NOMO-1 treated with DMSO at 0.1 percent for 48 hours (cell line): ENCODE results near the gene FAM184B.

Experiments
- DNase-seq: peaks from one replicate; lab custom pipeline; 2025; ENCODE audit not compliant: unreplicated experiment; lab: John Stamatoyannopoulos, UW

FAM184B gene

GRCh38 chr4:17781300-17782287, at the start of gene FAM184B:
TSS of gene FAM184B (minus strand) at chr4:17781621. CDS start at chr4:17781299, 322 bp downstream.
- DNase-seq = no peak

- DNase-seq = no peak
These were observed 42.6 kb upstream of the FAM184B start for GRCh38 chr4:17823871-17824669.

DNA sequence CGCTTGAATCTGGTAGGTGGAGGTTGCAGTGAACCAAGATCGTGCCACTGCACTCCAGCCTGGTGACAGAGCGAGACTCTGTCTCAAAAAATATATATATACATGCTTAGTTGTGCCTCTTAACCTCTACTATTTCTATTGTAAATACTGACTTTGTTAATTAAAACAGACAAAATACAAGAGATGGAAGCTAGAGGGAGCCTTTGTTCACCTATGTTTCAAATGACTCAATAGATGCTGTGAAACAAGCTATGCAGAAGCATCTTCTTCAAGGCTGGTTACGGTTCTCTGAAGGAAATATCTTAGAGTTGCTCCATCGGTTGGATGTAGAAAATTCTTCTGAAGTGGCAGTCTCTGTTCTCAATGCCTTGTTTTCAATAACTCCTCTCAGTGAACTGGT, 35.6 kb upstream of the FAM184B start:
- DNase-seq = peak; percentile 46

- DNase-seq = no peak
These were observed 34.7 kb upstream of the FAM184B start for GRCh38 chr4:17816142-17816541.

GRCh38 chr4:17814140-17814539, 32.7 kb upstream of the FAM184B start:
- peak; percentile 63 for DNase-seq

DNA sequence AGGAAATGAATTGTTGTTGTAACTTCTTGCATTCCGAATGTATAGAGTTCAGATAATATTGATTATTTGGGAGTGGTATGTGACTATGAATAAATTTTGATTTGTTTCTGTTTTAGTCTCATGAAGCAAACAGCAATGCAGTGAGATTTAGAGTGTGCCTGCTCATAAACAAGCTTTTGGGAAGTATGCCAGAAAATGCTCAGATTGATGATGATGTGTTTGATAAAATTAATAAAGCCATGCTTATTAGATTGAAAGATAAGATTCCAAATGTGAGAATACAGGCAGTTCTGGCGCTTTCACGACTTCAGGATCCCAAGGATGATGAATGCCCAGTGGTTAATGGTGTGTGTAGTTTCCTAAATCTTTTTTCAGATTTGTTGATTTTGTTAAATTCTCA, 31.4 kb upstream of the FAM184B start:
- DNase-seq = no peak

DNA sequence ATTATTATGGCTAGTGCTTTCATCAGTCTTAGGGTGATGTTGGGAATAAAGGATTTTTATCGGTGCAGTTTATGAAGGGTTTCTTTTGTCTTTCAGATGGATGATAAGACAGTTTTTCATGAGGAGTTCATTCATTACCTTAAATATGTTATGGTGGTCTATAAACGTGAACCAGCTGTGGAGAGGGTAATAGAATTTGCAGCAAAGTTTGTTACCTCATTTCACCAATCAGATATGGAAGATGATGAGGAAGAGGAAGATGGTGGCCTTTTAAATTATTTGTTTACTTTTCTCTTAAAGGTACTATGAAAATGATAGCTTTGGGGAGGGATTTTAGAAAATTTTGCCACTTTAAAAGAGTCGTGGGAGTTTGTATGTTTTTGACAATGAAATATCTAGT, 30.7 kb upstream of the FAM184B start:
- no peak for DNase-seq

DNA sequence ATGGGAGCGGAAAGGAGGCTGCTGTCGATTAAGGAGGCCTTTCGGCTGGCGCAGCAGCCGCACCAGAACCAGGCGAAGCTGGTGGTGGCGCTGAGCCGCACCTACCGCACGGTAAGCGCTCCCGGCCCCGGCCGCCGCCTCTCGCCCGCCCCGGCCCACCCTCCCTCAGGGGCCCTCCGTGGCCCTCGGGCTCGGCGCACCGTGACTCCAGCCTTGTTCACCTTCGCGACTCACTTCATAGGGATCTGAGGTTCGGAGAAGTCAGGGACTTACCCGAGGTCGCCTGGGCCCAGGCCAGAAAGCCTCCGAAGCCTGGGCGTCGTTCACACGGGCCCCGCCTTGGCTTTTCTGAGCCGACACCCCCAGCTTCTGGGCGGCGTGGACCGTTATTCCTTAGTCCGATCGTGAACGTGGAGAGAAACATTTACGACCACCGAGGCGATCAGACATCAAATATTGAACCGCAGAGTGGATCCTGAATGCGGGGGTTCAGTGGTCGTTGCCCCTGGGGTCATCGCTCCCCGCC, 29.7 kb upstream of the FAM184B start:
- no peak for DNase-seq

DNA sequence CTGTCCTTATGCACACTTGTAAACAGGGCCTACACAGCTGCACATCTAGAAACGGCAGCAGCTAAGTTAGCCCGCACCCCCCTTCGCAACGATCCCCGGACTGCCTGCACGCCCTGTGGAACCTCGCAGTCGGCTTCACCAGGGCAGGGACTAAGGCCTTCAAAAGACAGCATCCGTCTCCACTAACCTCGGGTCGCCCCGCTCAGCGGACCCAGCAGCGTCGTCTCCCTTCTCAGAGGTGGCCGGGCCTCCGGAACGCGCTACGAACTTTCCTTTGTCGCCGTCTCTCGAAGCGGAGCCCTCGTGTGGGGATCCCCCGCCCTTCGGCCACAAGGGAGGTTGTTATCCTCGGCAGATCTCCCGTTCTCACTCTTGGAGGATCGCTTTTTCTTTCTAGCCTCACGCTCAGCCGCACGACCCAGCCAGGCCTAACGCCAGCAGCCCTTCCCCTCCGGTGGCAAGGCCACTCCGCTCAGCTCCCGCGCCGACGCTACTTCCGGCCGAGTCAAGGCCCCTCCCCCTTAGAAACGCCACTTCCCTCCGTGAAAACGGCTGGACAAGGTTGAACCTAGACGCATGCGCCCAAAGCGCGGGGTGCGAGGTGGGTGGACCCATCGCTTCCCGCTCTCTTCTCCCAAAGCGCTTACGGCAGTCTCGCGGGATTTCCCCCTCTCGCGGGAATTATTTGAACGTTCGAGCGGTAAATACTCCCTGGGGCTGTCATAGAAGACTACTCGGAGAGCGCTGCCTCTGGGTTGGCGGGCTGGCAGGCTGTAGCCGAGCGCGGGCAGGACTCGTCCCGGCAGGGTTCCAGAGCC, 29.0 kb upstream of the FAM184B start, which contains the start of the genes DCAF16 and NCAPG:
Gene DCAF16 (minus strand): TSS at position 498 of the 818 bp plus-strand sequence. CDS start 6,616 bp downstream, outside the sequence.
Gene NCAPG (plus strand): TSS at position 720 of the 818 bp plus-strand sequence. CDS start 99 bp downstream, outside the sequence.
- DNase-seq = peak; percentile 97

DNA sequence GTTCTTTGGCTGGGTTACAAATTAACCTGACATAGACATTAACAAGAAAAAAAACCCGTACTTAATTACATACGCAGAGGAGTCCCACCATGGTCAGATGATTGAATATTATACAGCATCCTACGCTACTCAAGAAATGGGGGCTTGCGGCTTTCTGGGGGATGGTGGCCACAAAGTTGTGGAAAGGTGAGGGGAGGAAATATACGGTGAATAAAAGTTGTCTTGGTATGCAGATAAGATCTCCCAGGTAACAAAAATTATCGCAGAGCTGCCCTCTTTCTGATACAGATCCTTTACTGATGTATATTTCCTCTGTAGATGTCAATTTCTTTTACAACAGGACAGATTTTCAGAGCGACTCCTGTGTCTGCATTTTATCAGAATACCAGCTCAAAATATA, 28.2 kb upstream of the FAM184B start:
- DNase-seq = no peak

GRCh38 chr4:17807446-17807845, 26.0 kb upstream of the FAM184B start:
- DNase-seq = no peak

GRCh38 chr4:17805580-17806155, 24.2 kb upstream of the FAM184B start:
- DNase-seq = no peak

DNA sequence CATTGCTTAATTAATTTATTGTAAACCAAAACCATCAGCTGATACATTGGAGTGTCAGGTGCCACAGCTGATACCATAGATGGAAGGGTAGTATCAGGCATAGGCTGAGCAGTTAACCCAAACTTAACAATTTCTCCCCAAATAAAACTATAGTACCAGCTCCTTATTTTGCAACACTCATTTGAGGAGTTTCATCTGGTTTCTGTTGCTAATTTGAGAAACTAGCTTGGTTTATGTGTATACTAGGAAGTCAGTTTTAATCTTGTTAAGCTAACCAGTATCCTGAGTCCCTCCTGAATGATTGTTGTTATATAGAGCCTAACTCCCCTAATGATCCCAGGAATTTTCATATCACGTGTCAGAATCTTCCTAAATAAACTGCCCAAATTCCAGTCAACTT, 16.4 kb upstream of the FAM184B start:
- no peak for DNase-seq

DNA sequence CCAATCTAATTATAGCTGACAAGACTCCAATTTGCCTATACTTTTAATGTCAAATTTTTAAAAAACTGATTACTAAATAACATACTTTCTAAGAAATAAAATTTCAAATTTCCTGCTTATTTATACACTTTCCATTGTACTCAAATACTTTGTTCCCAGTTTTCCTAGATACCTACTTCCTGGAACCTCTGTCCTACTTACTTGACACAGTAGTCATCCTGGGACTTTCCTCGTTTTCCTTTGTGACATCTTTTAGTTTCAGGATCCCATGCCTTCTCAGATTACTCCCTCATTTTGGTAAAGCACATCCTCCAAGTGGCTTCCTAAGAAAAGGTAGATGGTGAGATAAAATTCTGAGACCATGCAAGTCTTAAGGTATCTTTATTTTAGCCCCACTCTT, 13.3 kb upstream of the FAM184B start:
- DNase-seq = no peak

- no peak for DNase-seq
These were observed 7.5 kb upstream of the FAM184B start for GRCh38 chr4:17788956-17789355.

DNA sequence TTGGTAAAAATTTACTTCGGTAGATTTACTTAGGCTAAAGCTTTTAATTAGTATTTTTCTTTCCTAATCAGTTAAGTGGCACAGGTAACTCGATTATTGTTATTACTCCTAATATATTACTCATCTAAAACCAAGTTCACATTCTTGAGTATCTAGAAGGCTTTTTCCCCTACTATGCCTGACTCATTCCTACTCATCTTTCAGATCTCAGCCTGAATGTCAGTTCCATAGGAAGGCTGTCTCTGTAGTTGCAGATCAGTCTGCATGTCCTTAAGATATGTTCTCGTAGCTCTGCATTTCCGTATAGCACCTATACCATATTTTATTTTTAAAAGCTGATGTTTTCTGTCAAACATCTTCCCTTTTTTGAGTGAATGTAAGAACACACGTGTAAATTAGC, 5.9 kb upstream of the FAM184B start:
- DNase-seq = no peak

DNA sequence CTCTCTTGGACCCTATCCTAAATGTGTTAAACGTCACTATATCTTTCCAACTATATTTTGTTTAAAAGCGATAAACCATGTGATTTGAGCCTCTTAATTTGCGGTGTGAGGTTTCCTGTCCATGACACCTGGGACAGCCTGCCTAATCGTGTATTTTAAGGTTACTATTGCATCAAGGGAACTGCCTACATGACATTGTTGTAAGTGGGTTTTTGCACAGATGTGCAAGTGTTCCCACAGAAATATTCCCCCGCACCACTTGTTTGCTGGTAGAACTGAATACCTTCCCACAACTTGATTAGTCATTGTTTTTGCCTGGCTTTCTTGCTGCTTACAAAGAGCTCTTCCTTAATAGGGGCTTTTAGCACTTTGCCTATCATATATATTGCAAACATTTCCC, 5.1 kb upstream of the FAM184B start:
- no peak for DNase-seq

DNA sequence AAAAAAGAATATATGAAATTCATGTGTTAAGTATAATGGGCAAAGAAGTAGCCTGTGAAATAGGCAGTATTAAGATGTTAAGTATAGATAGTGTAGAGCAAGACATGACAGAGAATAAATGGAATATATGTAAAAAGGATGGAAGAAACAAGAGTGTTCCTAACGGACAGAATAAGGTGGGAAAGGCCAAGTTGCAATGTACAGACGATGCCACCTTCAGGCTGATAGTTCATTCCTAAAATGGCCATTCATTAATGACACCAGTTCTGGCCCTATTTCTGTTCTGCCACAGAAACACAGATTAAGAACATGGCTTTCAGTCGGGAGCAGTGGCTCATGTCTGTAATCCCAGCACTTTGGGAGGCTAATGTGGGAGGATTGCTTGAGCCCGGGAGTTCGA, 4.4 kb upstream of the FAM184B start:
- no peak for DNase-seq

DNA sequence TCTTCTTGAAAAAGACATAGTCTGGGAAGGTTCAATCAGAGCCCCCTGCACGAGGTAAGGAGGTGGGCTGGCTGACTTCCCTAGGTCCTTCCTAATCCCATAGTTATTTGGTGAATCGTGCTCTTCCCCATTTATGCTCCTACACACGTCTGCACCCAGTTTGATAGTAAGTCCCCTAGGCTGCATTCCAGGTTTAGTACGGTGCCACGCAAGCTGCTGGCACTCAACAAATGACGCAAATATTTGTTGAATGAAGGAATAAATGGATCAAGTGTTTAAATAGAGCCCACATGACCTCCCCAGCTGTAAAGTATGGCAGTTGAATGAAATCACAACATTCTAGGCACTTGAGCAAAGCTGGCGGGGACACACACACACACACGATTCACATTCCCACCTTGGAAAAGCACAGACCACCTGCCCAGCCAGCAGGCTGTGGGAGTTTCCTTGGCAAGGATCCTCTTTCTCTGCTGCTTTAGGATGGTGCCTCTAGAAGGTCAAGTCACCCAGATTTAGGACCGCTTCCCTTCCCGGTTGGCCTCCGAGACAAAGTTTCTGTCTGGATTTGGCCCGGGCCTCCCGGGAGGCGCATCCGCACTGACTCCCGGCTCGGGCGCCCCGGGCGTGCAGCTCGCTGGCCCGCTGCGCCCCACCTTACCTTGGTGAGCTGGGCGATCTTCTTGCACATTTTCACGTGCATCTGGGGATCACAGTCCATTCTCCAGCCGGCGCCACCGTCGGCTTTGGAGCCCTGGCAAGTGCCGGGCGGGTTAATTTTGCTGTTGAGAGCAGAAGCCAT, 721 bp downstream of the FAM184B start:
- DNase-seq = no peak
